HG03575 (cell line): Measurements from ENCODE around the gene ACMSD.
"Not testable (repeated sequence)": the region's sequence is repeated elsewhere in the genome, so short reads cannot be mapped to it uniquely, and the experiment has no call there.

ENCODE experiments used
- ATAC-seq: cut with Tn5 transposase; IDR thresholded peaks from one replicate; pipeline ENCODE4 v1.9.1; 2021; ENCODE audit not compliant: unreplicated experiment, insufficient number of reproducible peaks, low FRiP score; ENCODE audit errors: extremely low read depth

Gene ACMSD

GRCh38 chr2:134845719-134846118, 7.3 kb downstream of the ACMSD start:
- no peak for ATAC-seq

- no peak for ATAC-seq
These were observed 7.8 kb downstream of the ACMSD start for GRCh38 chr2:134846213-134846612.

- not testable (repeated sequence) for ATAC-seq
These were observed 9.2 kb downstream of the ACMSD start for GRCh38 chr2:134847582-134847981.

- ATAC-seq = no peak
These were observed 14.1 kb downstream of the ACMSD start for GRCh38 chr2:134852518-134852917.

- ATAC-seq = no peak
These were observed 17.3 kb downstream of the ACMSD start for GRCh38 chr2:134855709-134856108.

GRCh38 chr2:134858245-134858644, 19.8 kb downstream of the ACMSD start:
- no peak for ATAC-seq

- no peak for ATAC-seq
These were observed 22.8 kb downstream of the ACMSD start for GRCh38 chr2:134861173-134861572.

- ATAC-seq = no peak
These were observed 23.7 kb downstream of the ACMSD start for GRCh38 chr2:134862069-134862468.

- no peak for ATAC-seq
These were observed 24.3 kb downstream of the ACMSD start for GRCh38 chr2:134862674-134863073.

- no peak for ATAC-seq
These were observed 25.0 kb downstream of the ACMSD start for GRCh38 chr2:134863446-134863845.

- ATAC-seq = no peak
These were observed 26.8 kb downstream of the ACMSD start for GRCh38 chr2:134865067-134865787.

- ATAC-seq = no peak
These were observed 28.2 kb downstream of the ACMSD start for GRCh38 chr2:134866498-134867099.

GRCh38 chr2:134869946-134870736, 31.7 kb downstream of the ACMSD start:
- no peak for ATAC-seq

- no peak for ATAC-seq
These were observed 34.7 kb downstream of the ACMSD start for GRCh38 chr2:134873152-134873551.

GRCh38 chr2:134875309-134875708, 36.9 kb downstream of the ACMSD start:
- ATAC-seq = no peak

- ATAC-seq = no peak
These were observed 44.4 kb downstream of the ACMSD start for GRCh38 chr2:134882773-134883172.

- no peak for ATAC-seq
These were observed 45.3 kb downstream of the ACMSD start for GRCh38 chr2:134883552-134884293.

- no peak for ATAC-seq
These were observed 46.0 kb downstream of the ACMSD start for GRCh38 chr2:134884435-134884834.

- ATAC-seq = no peak
These were observed 54.0 kb downstream of the ACMSD start for GRCh38 chr2:134892282-134893035.
